NCI-H1436 (cell line): ENCODE results near the gene SIRPB1.
"Not testable (repeated sequence)": the region's sequence is repeated elsewhere in the genome, so short reads cannot be mapped to it uniquely, and the experiment has no call there.

ENCODE experiments used
- DNase-seq: peaks from one replicate; lab custom pipeline; 2025; lab: John Stamatoyannopoulos, UW

SIRPB1 gene

GRCh38 chr20:1588533-1589460, 31.0 kb downstream of the SIRPB1 start:
- no peak for DNase-seq

- DNase-seq: no peak
Observed at GRCh38 chr20:1587781-1588532, 31.9 kb downstream of the SIRPB1 start.

- DNase-seq: no peak
Observed at GRCh38 chr20:1579488-1579887, 40.3 kb downstream of the SIRPB1 start.

- DNase-seq: no peak
Observed at GRCh38 chr20:1577906-1578305, 41.9 kb downstream of the SIRPB1 start.

- not testable (repeated sequence) for DNase-seq
Observed at GRCh38 chr20:1577313-1577712, 42.5 kb downstream of the SIRPB1 start.

GRCh38 chr20:1576641-1577040, 43.2 kb downstream of the SIRPB1 start:
- DNase-seq: no peak

GRCh38 chr20:1576003-1576402, 43.8 kb downstream of the SIRPB1 start:
- DNase-seq: not testable (repeated sequence)

GRCh38 chr20:1571583-1571982, 48.2 kb downstream of the SIRPB1 start:
- not testable (repeated sequence) for DNase-seq
